Vagina (tissue), 2 donors: Measurements from ENCODE around the gene NRARP. TPM values are rescaled to one million over a fixed set of nuclear protein-coding genes. Genes with fewer than 3 reads are reported as not detected.
A peak's percentile ranks its signal among the peaks of the same experiment; 100 is the strongest.

Source experiments
- DNase-seq, 2 donors: peaks; one replicate each; pipeline ENCODE4 v3.0.0-alpha.2; 2017; ENCODE audit errors: extremely low spot score in 2 of 2
- H3K27ac ChIP-seq: fragments of 200-600 bp; sonication (generic); one replicate; pipeline ENCODE4 v1.5.1; 2019
- H3K27me3 ChIP-seq: fragments of 200-600 bp; sonication (generic); one replicate; pipeline ENCODE4 v1.5.1; 2019
- H3K36me3 ChIP-seq, 2 donors: fragments of 200-600 bp; sonication (generic); one replicate each; pipeline ENCODE4 v1.5.1; 2017 to 2019
- H3K4me1 ChIP-seq: fragments of 200-600 bp; sonication (generic); one replicate; pipeline ENCODE4 v1.5.1; 2019
- H3K4me3 ChIP-seq, 2 donors: fragments of 200-600 bp; sonication (generic); 1 replicate in 1 of 2; 2 replicates in 1 of 2; pipeline ENCODE4 v1.5.1; 2016 to 2019
- H3K9me3 ChIP-seq: fragments of 200-600 bp; sonication (generic); one replicate; pipeline ENCODE4 v1.5.1; 2019
- CTCF ChIP-seq, 3 experiments: fragments of 450-650 bp in 2 of 3; fragments of 200-600 bp in 1 of 3; sonication (generic) in 1 of 3; IDR thresholded peaks; one replicate each; pipeline ENCODE4 v1.5.1; 2017 to 2019; ENCODE audit warnings: antibody characterized with exemption in 3 of 3, mild to moderate bottlenecking in 2 of 3, moderate library complexity in 2 of 3
- POLR2A ChIP-seq, 2 donors: fragments of 450-650 bp; IDR thresholded peaks; one replicate each; pipeline ENCODE4 v1.6.1; 2017; ENCODE audit warnings: antibody characterized with exemption in 2 of 2, mild to moderate bottlenecking in 2 of 2, moderate library complexity in 2 of 2
- POLR2AphosphoS5 ChIP-seq, 2 donors: sonication (generic); formaldehyde crosslinking; IDR thresholded peaks; one replicate each; pipeline ENCODE4 v1.9.0; 2017; ENCODE audit warnings: antibody characterized with exemption in 2 of 2, mild to moderate bottlenecking in 2 of 2, low read depth in 1 of 2; ENCODE audit not compliant: insufficient read depth in 1 of 2
- intact Hi-C: fragments of 100-400 bp; cut with DNase I; formaldehyde crosslinking; loops from one replicate; pipeline ENCODE4 v1.15.1; 2023
- total RNA-seq: library from RNA; depleted of rRNA; stranded (reverse); fragments of >200 nt; gene quantifications from one replicate; pipeline ENCODE4 v1.2.3, GENCODE V29; 2016

Gene NRARP
- total RNA-seq, 1 donor from 2014 or later = 29.5 TPM

GRCh38 chr9:137295238-137295811, 6.7 kb downstream of the NRARP start:
- H3K9me3 ChIP-seq = no peaks in the 10 kb centered on the region
- peak overlapping the region; percentile 34 to 56 for H3K4me3 ChIP-seq
- TF ChIP-seq POLR2A (IDR thresholded peaks at IDR 0.05) (no peak), POLR2AphosphoS5 (IDR thresholded peaks at IDR 0.05; ENCODE audit: insufficient read depth in 1 of 2, low read depth in 1 of 2) (no peak), CTCF (IDR thresholded peaks at IDR 0.05) (no peak)
- intact Hi-C loops = loop anchor here (5.0 kb wide), 1 partner anchor 112 kb away; no protein-coding TSS in a partner anchor
- H3K36me3 ChIP-seq = no peaks in the 10 kb centered on the region
- peak overlapping the region; percentile 53 for H3K27ac ChIP-seq
- DNase-seq = no peak
- peaks cover 8% of the 10 kb centered on the region for H3K27me3 ChIP-seq
- peaks cover 37% of the 10 kb centered on the region for H3K4me1 ChIP-seq

GRCh38 chr9:137294681-137295237, 7.3 kb downstream of the NRARP start:
- intact Hi-C loops = loop anchor here (5.0 kb wide), 1 partner anchor 113 kb away; no protein-coding TSS in a partner anchor
- Histone ChIP-seq H3K27ac (no peak overlapping the region), H3K27me3 (peaks cover 4% of the 10 kb centered on the region), H3K9me3 (no peaks in the 10 kb centered on the region), H3K36me3 (no peaks in the 10 kb centered on the region), H3K4me3 (peak overlapping the region; percentile 34 to 56), H3K4me1 (peaks cover 31% of the 10 kb centered on the region)
- TF ChIP-seq POLR2AphosphoS5 (IDR thresholded peaks at IDR 0.05; ENCODE audit: insufficient read depth in 1 of 2, low read depth in 1 of 2) (no peak), POLR2A (IDR thresholded peaks at IDR 0.05) (no peak), CTCF (IDR thresholded peaks at IDR 0.05) (no peak)
- DNase-seq = no peak

GRCh38 chr9:137294091-137294680, 7.9 kb downstream of the NRARP start:
- intact Hi-C loops = no loop called here
- peaks cover 28% of the 10 kb centered on the region for H3K4me1 ChIP-seq
- no peaks in the 10 kb centered on the region for H3K9me3 ChIP-seq
- H3K4me3 ChIP-seq = peak overlapping the region in 1 of 2 donors; percentile 5
- TF ChIP-seq CTCF (IDR thresholded peaks at IDR 0.05) (no peak), POLR2AphosphoS5 (IDR thresholded peaks at IDR 0.05; ENCODE audit: insufficient read depth in 1 of 2, low read depth in 1 of 2) (peak in 1 of 2 donors; percentile 31)
- H3K27me3 ChIP-seq = no peaks in the 10 kb centered on the region
- no peak for DNase-seq
- H3K36me3 ChIP-seq = no peaks in the 10 kb centered on the region
- H3K27ac ChIP-seq = no peak overlapping the region

GRCh38 chr9:137293482-137294090, 8.5 kb downstream of the NRARP start:
- Histone ChIP-seq H3K9me3 (no peaks in the 10 kb centered on the region), H3K36me3 (no peaks in the 10 kb centered on the region), H3K4me1 (peaks cover 22% of the 10 kb centered on the region), H3K27me3 (no peaks in the 10 kb centered on the region), H3K27ac (no peak overlapping the region), H3K4me3 (peak overlapping the region in 1 of 2 donors; percentile 5)
- no peak for DNase-seq
- intact Hi-C loops = no loop called here
- TF ChIP-seq POLR2A (IDR thresholded peaks at IDR 0.05) (no peak), CTCF (IDR thresholded peaks at IDR 0.05) (no peak)

GRCh38 chr9:137293094-137293481, 9.0 kb downstream of the NRARP start:
- H3K4me3 ChIP-seq = no peak overlapping the region
- no peaks in the 10 kb centered on the region for H3K9me3 ChIP-seq
- H3K4me1 ChIP-seq = peaks cover 17% of the 10 kb centered on the region
- H3K36me3 ChIP-seq = no peaks in the 10 kb centered on the region
- TF ChIP-seq POLR2A (IDR thresholded peaks at IDR 0.05) = no peak
- no peak for TF ChIP-seq CTCF (IDR thresholded peaks at IDR 0.05)
- TF ChIP-seq POLR2AphosphoS5 (IDR thresholded peaks at IDR 0.05; ENCODE audit: insufficient read depth in 1 of 2, low read depth in 1 of 2) = no peak
- H3K27me3 ChIP-seq = no peaks in the 10 kb centered on the region
- no peak overlapping the region for H3K27ac ChIP-seq
- intact Hi-C loops = no loop called here
- no peak for DNase-seq
